Stimulated activated CD8-positive, alpha-beta memory T cell treated with anti-CD3 and anti-CD28 coated beads, Interleukin-7, amount 100 ng/mL, for 4 hours (primary cell): ENCODE measurements around the gene HDGFL3.
"Not testable (repeated sequence)": the region's sequence is repeated elsewhere in the genome, so short reads cannot be mapped to it uniquely, and the experiment has no call there.

ENCODE experiments used
- DNase-seq, 2 donors: peaks; one replicate each; pipeline ENCODE4 v3.0.0-alpha.2; 2020; ENCODE audit warnings: low read depth in 2 of 2

HDGFL3 gene

DNA sequence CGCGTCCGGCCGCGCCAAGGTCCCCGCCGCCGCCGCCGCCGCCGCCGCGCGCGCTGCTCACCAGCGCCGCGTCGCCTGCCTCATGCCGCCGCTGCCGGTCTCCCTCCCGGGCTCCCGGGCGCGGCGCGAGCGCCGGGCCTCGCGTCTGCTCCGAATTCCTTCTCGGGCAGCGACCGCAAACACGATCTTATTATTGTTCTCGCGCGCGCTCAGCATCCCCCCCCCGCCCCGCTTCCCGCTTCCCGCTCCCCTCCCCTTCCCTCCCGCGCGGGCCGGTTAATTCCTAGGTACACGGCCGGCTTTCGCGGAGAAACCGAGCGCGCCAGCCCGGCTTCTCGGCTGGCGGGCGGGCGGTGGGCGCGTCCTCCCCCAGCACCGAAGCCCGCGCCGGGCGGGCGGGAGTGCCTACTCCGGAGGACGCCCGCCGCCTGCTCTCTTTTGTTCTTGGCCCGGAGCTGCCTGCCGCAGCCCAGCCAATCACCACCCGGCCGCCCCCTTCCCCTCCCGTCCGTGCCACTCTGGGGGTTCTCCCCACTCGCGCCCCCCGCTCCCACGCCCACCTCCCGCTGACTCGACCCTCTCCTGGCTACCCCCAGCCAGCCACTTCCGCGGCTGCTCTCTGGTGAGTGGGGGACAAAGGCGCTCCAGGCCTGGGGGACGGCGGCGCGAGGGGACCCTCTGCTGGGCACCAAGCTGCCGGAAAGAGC lies at the start of gene HDGFL3:
Gene HDGFL3 (minus strand): TSS at position 164 of the 707 bp plus-strand sequence. CDS start 409 bp downstream, outside the sequence.
- DNase-seq: peak; percentile 13 to 26

DNA sequence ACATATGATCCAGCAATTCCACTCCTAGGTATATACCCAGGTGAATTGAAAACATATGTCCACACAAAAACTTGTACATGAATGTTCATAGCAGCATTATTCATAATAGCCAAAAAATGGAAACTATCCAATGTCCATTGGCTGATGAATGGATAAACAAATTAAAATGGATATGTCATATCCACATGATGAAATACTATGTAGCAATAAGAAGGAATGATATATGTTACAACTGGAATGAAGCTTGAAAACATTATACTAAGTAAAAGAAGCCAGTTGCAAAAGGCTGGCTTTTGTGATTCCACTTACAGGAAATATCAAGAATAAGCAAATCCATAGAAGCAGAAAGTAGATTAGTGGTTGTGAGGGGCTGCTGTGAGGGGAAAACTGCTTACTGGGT lies 43.2 kb upstream of the HDGFL3 start:
- DNase-seq: no peak

DNA sequence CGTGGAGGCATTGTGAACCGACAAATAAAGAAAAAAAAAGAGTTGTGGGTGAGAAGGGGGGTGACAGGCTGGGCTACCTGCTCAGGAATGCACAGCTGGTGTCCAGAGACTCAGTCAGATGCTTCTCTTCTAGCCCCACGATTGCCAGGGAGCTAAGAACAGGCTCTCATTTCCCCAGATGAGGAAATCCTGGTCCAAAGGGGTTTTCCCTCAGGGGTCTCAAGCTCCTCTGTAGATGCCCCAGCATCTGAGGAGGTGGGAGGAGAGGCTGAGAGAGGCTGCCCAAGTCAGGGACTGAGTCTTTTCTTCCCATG lies 41.4 kb upstream of the HDGFL3 start:
- DNase-seq: no peak

DNA sequence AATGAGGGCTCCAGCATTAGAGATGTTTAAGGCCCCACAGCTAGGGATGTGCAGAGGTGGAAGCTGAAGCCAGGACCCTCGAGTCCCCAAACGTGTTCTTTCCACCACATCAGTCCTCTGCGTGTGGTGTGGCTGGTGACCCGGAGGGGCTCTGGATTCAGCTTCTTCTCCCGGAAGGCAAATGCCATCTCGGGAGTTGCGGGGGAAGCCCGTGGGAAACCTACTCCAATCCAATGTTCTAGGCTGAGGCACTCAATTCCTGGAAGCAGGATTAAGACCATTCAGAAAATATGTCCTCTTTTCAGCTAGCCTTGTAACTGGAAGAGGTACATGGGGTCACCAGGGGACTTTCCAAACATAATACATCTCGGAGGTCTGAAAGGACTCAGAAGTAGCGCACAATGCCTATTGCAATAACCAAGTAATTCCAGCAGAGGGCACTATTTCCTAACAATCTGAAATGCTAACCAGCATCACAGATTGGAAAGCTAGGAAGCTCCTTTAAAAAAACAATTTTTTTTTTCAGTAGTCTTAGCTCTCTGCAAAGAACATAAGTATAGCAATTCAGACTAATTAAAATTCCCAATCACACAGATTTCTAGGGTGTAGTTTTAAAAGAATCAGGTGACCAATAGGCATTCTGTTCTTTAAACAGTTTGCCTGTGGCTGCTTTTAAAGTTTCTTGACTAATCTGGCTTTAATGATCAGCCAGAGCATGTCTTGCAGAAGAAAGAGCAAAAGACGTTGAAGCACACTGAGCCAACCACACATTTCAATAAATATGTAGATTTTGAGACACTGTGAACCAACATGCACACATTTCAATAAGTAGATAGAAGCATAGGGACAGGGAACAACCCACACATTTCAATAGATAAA lies 40.8 kb upstream of the HDGFL3 start:
- DNase-seq: no peak

DNA sequence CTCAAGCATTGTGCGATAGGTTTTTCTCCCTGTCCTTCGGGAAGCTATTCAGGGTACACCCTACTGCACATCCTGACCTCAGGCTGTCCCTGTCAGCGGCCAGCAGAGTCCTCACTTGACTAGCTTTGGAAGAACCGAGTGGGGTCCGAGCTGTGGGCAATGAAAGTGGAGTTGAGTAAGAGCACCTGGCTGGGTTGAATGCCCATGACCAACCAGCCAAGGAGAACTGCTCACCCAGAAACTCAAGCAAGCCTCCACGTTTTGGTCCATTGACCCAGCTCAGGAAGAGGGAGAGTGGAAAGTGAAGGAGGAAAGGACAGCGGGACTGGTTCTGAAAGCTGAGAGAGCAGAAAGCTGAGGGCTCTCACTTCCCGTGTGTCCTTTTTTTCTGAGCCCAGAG lies 36.0 kb upstream of the HDGFL3 start:
- DNase-seq: no peak

DNA sequence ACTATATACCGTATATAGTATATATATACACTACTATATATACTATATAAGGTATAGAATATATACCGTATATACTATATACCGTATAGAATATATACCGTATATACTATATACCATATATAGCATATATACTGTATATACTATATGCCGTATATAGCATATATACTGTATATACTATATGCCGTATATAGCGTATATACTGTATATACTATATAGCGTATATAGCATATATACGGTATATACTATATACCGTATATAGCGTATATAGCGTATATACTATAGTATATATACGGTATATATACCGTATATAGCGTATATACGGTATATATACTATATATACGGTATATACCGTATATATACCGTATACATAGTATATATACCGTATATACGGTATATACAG lies 22.6 kb upstream of the HDGFL3 start:
- no peak for DNase-seq

DNA sequence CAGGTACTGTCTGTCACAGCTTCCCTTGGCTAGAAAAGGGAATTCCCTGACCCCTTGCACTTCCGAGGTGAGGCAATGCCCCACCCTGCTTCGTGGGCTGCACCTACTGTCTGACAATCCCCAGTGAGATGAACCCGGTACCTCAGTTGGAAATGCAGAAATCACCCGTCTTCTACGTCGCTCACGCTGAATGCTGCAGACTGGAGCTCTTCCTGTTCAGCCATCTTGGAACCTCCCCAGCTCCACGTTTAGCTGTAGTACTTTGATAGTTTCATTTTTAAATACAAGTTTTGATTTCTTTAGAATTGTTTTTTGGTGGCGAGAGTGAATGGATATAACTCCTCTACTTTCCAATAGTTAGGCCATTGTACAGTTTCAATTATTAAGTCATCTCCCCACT lies 17.8 kb upstream of the HDGFL3 start:
- DNase-seq: no peak

DNA sequence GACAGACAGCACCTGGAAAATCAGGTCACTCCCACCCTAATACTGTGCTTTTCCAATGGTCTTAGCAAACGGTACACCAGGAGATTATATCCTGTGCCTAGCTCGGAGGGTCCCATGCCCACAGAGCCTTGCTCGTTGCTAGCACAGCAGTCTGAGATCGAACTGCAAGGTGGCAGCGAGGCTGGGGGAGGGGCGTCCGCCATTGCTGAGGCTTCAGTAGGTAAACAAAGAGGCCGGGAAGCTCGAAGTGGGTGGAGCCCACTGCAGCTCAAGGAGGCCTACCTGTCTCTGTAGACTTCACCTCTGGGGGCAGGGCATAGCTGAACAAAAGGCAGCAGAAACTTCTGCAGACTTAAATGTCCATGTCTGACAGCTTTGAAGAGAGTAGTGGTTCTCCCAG lies 14.2 kb upstream of the HDGFL3 start:
- DNase-seq: not testable (repeated sequence)

DNA sequence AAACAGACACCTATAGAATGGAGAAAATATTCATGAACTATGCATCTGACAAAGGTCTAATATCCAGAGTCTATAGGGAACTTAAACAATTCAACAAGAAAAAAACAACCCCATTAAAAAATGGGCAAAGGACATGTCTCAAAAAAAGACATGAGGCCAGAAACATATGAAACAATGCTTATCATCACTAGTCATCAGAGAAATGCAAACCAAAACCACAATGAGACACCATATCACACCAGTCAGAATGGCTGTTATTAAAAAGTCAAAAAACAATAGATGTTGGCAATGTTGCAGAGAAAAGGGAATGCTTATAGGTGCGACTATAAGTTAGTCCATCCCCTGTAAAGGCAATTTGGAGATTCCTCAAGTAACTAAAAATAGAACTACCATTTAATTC lies 11.4 kb upstream of the HDGFL3 start:
- no peak for DNase-seq

DNA sequence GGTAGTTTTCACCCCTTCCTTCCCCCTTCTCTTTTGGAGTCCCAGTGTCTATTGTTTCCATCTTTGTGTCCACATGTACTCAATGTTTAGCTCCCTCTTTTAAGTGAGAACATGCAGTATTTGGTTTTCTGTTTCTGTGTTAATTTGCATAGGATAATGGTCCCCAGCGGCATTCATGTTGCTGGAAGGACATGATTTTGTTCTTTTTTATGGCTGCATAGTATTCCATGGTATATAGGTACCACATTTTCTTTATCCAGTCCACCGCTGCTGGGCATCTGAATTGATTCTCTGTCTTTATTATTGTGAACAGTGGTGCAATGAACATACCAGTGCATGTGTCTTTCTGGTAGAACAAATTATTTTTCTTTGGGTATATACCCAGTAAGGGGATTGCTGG lies 7.7 kb upstream of the HDGFL3 start:
- no peak for DNase-seq

DNA sequence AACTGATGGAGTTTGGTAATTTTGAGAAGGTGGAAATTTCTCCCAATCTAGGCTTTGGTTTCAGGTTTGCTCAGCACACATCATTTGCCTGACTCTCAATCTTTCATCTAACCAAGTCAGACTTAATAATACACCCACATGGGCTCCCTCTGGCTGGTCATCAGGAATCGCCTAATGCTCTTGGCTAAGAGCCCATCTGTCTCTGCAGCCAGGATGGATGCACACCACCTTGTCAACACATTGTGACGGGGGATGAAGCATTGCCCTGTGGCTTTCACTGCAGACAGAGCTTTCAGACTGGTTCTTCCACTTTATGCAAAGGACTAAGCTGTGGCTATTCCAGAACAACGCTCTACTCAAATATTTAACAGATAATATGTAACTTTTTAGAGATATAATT lies 3.0 kb upstream of the HDGFL3 start:
- no peak for DNase-seq

DNA sequence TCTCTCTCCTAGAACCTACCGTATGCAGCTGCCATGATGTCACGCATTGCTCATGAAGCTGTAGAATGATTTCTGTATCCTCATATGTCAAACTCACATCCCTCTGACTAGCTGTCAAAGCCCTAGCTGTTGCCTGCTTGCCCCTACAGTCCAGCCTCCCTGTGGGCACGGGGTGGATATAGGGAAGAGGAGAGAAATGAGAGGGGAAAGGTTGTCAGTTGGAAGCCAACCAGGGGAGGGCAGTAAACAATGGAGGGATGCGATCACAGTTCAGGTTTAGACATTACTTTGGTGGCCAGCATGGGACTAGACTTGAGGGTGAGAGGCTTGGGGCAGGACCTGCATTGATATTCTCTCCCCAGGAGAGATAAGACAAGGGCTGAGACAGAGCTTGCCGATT lies 1.7 kb upstream of the HDGFL3 start:
- DNase-seq: no peak

DNA sequence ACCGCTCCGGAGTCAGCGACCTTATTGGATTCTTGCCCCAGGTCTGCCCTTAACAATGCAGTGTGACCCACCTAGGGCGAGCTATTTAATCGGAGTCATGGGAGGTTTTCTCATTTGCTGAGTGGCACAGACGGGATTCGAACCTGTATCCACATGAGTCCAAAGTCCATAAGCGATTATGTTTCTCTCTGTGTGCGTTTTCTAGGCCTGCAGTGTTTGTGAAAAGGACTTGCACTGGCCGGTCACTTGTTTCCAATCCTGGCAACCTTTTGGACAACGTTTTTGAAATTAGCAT lies 691 bp upstream of the HDGFL3 start:
- no peak for DNase-seq

DNA sequence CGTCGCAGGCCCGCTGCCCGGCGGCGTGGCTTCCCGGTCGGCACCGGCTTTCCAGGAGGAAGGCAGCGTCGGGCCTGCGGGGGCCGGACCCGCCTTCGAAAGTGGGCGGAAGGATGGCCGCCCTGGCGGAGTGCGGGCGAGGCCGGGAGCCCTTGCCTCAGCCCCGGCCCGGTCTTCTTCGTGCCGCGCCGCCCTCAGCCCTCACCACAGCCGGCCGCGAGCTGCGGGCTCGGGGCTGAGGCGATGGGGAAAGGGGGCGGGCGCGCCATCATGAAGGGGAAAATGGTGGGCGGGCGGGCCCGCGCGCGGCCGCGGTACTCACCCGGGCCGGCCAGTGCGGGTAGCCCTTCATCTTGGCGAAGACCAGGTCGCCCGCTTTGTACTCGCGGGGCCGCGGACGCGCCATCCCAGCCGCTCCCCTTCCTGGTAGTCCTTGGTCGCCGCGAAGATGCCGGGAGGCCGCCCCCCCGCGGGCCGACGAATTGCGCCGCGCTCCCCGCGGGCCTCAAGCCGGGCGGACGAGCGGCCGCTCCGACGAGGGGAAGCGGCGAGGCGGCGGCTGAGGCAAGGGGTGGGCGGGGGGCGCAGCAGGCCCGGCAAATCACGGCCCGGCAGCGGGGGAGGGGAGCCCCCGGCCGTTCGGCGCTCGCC lies 489 bp downstream of the HDGFL3 start:
- peak in 1 of 2 donors; percentile 5 for DNase-seq

DNA sequence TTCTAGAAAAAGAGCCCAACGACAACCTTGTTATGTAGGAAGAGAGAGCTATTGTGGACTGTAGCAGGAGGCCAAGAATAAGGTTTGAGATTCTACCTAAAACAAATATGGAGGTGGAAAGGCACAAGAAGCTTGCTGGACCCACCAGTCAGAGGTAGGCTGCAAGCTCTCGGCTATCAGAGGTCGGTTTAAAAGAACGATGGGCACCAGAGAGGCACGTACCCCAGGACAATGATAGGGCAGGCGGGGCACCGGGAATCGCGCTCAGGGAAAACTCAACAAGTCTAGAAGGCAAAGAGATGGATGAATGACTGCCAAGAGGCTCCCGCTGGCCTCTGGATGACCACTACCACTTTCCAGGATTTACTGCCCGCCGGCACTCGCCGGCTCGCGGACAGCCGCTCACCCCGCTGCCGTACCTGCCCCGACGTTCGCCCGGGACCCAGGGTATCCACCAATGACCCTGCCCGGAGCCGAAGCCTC lies 1.1 kb downstream of the HDGFL3 start:
- no peak for DNase-seq

DNA sequence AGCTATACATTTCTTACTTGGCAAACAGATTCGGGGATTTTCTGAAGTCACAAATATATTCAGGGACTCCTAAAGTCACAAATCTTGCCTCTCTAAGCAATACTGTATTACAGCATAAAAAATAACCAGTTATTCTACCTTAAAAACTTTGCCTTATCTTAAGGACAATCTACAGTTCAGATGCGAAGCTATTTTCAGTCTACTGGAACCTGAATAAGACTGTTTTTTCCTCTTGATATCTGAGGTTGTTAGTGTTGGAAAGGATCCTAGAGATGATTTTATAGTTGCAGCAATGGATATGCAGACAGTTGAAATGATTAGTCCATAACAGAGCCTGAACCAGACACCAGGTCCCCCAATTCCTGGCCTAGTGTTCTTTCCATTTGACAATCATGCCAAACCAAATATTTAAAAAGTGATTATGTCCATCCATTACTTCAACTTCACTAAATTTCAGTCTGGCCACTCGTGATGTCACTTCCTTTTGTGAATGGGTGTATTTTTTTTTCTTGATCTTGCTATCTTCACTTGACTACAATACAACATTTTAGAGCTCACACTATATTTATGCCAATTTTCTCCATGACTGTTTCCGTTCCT lies 1.8 kb downstream of the HDGFL3 start:
- DNase-seq: no peak

DNA sequence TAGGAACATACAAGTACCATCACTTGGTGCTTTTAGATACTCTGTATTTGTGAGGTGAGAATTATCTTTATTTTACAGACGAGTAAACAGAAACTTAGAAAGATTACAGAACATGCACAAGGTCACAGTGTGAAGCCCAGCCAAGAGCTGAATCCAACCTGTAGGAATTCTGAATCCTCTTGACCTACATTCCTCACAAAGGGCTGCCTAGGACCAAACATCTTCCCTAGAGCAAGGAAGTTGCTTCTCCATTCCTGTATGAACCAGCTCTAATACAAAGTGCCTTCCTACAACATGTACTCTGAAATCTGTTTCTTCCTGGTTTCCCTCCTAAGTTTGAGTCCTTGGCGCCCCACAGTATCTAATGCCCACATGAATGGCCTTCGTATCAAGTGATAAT lies 2.9 kb downstream of the HDGFL3 start:
- no peak for DNase-seq

DNA sequence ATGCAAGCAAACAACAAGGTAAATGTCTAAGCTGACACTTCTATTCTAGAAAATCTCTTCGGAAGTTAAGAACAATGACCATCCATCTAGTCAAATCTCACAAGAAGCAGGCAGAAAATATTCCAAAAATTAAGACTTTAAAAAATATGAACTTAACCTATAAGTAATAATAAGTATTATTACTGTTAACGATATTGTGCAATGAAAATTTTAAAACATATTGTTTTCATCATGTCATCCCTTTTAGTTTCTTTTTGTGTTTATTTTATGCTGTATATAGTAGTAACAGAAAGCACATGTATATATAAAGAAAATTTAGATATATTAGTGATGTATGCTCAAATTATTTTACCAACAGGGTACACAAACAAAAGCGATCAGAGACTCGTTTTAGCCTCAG lies 4.1 kb downstream of the HDGFL3 start:
- DNase-seq: no peak

DNA sequence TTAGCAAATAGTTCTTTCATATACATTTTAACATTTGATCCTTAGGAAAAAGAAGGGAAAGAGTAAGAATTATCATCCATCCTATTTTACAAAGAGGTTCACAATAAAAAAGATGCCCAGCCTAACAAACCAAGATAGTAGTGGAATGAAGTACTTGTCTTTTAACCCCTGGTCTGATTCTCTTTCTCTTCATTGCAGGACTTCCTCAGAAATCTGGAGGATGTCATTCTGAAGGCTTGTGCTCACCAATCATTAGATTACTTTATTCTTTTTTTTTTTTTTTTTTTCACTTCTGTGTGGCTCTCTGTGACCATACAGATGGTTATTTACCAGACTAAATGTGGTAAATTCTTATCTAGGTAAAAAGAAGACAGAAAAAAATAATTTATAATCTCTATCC lies 7.0 kb downstream of the HDGFL3 start:
- no peak for DNase-seq

DNA sequence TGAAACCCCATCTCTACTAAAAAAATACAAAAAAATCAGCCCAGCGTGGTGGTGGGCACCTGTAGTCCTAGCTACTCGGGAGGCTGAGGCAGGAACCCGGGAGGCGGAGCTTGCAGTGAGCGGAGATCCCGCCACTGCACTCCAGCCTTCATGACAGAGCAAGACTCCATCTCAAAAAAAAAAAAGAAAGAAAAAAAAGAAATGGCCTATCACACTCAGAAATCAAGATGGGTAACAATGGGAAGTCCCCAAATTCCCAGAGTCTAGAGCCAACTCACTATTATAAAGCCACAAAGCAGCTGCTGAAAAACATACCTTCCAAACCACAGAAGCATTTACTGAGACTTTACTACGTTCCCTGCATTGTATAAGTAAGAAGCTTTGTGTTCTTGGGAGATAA lies 7.5 kb downstream of the HDGFL3 start:
- DNase-seq: no peak

DNA sequence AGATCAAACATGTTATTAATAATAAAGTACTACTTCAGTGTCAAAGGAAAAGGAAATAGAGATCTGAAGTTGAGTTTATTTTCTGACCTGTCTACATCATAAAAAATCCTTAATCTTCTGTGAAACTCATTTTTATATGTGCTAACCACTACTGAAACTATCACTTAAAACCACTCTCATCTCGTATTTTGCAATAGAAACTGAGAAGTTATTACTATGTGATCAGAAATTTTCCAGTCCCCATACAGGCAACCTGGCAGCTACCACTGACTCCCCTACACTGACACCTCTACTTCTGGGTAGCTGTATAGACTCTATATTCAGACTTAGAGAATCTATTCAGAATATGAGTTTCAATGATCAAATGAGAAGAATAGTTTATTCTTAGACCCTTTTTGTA lies 8.3 kb downstream of the HDGFL3 start:
- no peak for DNase-seq

DNA sequence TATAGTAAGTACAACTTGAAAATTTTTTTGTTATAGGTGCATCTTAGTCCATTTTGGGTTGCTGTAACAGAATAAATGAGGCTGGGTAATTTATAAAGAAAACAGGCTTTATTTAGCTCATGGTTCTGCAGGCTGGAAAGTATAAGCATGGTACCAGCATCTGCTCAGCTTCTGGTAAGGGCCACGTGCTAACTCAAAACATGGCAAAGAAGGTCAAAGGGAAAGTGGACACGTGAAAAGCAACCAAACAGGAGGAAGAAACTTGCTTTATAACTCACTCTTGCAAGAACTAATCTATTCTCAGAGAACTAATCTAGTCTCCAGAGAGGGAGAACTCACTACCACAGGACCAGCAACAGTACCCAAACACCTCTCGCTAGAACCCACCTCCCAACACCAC lies 9.1 kb downstream of the HDGFL3 start:
- no peak for DNase-seq

DNA sequence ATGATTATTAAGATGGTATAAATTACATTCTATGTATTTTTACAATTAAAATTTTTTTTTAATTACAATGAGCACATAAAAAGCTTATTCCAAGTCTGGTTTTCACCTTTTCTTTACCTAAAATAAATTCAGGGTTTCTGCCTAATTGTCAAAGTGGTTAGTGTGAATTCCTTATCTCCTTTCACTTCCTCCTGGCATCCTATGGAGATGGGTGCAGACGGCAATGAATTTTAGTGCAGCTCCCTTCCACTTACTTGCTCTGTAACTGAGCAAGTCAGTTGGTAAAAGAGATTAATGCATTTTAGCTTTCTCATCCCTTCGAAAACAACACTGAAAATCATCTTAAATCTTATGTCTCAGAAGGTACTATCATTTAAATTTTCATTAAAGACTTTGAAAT lies 13.1 kb downstream of the HDGFL3 start:
- DNase-seq: no peak
